Keratinocyte (primary cell): ENCODE data around the gene DSTYK.

Experiments
- CTCF ChIP-seq, 3 experiments: IDR thresholded peaks in 1 of 3; conservative IDR thresholded peaks in 1 of 3; optimal IDR thresholded peaks in 1 of 3; 2 replicates in 2 of 3; 3 replicates in 1 of 3; pipeline versions ENCODE3 to v1.5.1; 2011; ENCODE audit warnings: low read length in 3 of 3, mild to moderate bottlenecking in 3 of 3, moderate library complexity in 2 of 3, control low read depth in 1 of 3, inconsistent platforms in 1 of 3; ENCODE audit not compliant: insufficient read depth in 2 of 3; ENCODE audit errors: extremely low read depth in 1 of 3
- EZH2 ChIP-seq: IDR thresholded peaks from one replicate; pipeline ENCODE4 v1.6.1; 2012; ENCODE audit warnings: inconsistent platforms, mild to moderate bottlenecking, low read length, moderate library complexity

DNA sequence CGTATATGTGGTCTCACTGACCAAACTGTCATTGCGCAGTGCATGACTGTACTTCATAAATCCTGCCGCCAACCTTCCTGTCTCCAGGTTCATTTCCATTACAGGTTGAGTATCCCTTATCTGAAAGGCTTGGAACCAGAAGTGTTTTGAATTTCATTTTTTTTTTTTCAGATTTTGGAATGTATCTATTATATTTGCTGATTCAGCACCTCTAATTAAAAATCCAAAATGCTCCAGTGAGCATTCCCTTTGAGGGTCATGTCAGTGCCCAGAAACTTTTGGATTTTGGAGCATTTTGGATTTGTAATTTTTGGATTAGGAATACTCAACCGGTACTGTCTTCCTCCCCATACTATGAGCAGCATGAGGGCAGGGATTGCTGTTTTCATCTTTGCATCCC, 59.0 kb downstream of the DSTYK start:
- TF ChIP-seq EZH2 (no peak), CTCF (optimal IDR thresholded peaks at IDR 0.05 in 1 of 3, IDR thresholded peaks at IDR 0.05 in 1 of 3, conservative IDR thresholded peaks at IDR 0.05 in 1 of 3; ENCODE audit: extremely low read depth in 1 of 3, insufficient read depth in 2 of 3, low read length in 3 of 3) (no peak)
